Stimulated activated CD4-positive, alpha-beta T cell treated with anti-CD3 and anti-CD28 coated beads, TNF-alpha, amount 100 ng/mL, for 24 hours (primary cell): Measurements from ENCODE around the gene WDR7.
A peak's percentile ranks its signal among the peaks of the same experiment; 100 is the strongest.

ENCODE experiments used
- DNase-seq, 3 experiments: peaks; one replicate each; pipeline ENCODE4 v3.0.0-alpha.2; 2020; ENCODE audit warnings: low read depth in 3 of 3

WDR7 gene

DNA sequence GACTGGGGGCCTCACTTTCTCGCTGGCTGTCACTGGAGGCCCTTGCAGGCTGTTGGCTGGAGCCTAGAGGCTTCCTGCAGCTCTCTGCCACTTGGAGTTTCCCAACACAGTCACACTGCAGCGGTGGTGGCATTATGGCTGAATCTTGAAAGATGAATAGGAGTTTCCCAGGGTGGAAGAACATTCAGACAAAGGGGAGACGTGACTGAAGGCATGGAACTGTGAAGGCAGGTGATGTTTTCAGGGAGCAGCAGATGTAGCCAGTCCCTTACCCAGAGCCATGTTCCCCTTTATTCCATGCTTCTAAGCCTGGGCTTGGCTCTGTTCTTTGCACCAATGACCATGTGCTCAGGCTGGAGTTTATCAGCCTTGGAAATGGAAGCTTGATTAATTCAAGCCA is 389.0 kb downstream of the WDR7 start:
- no peak for DNase-seq

DNA sequence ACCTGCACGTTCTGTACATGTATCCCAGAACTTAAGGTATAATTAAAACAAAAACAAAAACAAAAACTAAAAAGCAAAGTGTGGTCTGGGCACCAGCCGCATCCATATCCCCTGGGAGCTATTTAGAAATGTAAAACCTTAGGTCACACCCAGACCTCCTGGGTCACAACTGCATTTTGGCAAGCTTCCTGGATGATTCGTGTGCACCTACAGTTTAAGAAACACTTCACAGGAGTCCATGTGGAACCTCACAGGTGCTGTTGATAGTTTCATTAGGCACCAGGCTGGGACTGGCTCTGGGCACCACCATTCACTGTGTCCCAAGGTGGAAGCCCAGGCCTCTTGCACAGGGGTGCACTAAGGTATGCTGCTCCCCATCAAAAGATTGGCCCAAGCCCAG is 392.1 kb downstream of the WDR7 start:
- DNase-seq = no peak

DNA sequence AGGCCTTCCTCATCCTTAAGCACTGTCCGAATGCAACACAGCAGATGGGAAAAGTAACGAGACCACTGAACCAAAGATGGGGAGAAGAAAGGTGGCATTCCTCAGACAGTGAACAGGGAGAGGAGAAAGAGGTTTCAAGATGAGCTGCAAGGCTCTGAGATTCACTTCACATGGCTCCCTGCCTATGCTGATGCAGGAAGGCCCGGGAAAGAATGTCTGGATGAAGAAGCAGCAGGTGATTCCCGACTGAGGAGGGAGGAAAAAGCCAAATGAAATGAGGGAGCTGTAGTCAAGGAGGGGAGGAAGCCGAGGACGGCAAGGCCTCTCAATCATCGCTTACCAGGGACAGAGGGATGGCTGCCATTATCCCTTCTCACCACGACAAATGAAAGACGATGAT is 397.2 kb downstream of the WDR7 start:
- DNase-seq = no peak

DNA sequence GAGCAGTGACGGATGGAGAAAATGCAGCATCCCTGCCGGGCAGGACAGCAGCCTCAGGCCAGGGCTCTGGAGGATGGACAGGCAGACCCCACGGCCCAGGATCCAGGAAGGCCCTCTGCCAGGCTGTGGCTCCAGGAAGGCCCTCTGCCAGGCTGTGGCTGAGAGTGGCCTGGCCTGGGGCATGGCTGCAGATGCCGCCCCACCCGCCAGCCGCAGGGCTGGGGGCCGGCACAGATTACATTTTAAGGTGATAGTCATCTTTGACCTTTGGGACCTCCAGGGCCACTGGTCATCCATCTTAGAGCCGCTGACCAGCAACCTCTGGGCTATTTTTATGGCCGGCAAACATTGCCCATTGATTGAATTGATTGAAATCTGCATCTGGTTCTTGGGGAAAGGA is 397.7 kb downstream of the WDR7 start:
- DNase-seq = no peak

DNA sequence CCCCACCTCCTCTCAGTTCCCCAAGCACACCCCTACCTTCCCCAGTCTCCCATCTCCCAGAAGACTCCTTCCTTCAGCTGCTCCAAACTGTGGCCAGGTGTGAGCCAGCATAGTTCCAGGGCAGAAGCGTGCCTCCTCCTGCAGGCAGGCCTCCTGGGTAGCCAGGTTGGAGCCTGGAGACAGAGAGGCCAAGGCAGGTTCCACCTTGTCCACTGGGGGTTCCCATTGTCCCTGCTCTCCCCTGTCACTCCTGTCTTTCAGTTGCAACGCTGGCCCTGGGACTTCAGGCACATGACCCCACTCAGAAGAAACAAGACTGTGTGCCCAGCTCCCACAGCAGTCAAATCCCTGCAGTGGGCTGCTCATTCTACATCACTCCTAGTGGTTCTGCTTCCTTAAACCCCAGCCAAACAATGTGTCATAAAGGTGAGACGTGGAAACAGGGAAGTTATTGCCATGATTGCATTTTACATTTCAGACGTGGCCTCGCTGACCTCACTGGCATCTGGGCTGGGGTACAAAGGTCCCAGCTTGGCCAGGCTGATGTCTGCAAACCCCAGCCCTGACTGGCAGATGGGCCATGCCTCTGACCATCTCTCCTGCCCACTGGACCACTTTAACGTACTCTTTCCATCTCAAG is 399.3 kb downstream of the WDR7 start:
- DNase-seq = no peak

DNA sequence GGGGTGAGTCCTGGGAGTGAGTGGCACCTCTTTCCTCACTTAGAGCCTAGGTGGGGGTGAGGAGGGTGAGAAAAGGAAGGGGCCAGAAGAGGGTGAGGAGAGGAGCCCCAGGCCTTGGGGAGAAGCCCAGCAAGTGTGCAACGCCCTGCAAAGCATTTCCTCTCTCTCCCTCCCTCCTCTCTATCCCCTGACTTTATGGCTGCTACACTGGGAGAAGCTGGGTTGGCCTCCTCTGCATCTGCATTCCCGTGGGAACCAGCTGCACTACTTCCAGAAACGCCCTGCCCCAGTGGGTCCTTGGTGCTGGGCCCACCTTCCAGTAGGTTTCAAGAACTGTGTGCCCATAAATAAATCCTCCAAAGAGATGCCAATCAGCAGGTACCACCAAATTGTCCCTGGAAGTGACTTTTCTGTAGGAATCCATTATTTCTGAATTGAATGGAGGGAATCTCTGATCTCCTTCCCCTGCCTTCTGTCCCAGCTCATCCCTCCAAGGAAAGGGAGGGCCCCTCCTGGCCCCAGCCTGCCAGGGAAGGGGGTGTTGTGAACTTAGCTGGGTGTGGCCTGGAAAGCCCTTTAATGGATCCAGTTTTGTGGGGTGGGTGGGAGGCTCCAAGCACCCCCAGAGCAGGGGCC is 400.0 kb downstream of the WDR7 start:
- DNase-seq = no peak

DNA sequence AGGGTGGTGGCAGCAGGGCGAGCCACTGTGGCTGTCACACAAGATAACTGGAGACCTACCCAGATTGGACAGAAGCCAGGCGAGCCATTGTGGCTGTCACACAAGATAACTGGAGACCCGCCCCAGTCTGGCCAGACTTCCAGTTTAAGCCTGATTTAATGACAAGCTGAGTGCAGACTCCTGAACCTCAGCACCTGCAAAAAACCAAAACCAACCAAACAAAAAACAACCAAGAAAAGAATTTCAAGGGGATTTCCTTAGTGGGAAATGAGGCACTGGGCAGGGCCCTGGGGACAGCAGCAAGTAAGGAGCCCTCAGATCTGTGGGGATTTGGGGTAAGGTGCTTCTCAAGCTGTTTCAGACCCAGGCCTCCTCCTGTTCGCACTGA is 400.5 kb downstream of the WDR7 start:
- DNase-seq = no peak

DNA sequence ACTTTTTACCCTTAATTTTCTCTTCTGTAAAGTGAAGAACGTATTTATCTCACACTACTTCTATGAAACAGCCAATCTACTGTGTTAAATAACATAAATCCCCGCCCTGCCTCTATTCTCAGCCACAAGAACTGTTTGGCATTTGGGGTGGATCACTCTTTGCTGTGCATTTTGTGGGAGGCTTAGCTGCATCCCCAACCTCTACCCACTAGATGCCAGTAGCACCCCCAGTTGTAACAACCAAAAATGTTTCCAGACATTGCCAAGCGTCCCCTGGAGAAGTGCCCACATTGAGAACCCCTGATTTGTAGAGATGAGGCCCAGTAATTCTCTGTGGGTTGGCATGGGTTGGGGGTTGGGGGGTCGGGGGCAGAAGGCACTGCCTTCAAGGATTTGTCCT is 401.0 kb downstream of the WDR7 start:
- no peak for DNase-seq

DNA sequence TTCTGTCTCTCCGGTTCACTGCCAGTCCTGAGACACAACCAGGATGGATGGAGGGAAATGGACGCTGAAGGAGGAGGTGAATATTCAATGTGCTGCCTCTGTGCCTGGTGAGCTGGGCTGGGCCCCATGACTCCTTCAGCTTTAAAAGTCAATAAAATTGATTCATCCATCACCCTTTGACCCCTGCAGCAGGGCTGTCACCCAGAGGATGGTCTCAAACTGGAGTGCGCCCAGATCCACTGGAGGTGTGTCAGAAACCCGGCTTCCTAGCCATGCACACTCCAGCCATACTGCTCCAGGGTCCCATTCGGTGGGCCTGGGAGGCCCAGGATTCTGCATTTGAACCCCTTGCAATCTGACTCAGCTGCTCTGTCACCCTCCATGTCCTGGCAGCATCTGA is 401.6 kb downstream of the WDR7 start:
- no peak for DNase-seq

DNA sequence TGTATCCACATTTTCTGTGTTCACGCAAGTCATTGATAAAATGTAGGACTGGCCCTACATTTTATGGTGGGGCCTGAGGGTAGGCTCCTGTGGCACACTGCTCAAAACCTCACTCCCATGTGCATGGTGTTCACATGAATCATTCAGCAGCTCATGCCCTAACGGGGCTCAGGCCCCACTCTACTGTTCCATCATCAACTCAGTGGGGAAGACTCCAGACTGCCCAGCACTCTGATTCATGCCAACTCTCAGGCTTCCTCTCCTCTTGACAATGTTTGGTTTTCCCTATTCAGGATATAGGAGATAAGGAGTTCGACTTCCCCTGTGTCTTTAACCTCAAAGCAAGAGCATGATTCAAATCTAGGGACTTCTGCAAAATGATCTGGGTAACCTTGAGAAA is 403.7 kb downstream of the WDR7 start:
- DNase-seq = no peak

DNA sequence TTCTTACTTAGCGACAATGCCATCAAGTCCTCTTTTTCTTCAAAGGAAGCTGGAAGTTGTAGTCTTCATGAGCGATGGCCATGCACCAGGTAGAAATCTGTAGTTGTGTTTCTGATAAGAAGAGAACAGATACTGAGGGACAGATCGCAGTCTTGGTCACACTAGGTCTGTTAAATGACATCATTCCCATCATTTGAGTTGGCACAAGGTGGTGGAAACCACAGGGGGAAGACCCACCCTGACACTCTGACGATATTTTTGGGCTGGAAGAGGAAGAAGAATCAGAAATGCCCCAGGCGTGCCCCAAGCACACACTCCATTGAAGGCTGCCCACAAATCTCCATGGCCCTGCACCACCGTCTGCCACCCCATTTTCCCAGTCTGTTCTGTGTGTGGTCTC is 406.7 kb downstream of the WDR7 start:
- no peak for DNase-seq

DNA sequence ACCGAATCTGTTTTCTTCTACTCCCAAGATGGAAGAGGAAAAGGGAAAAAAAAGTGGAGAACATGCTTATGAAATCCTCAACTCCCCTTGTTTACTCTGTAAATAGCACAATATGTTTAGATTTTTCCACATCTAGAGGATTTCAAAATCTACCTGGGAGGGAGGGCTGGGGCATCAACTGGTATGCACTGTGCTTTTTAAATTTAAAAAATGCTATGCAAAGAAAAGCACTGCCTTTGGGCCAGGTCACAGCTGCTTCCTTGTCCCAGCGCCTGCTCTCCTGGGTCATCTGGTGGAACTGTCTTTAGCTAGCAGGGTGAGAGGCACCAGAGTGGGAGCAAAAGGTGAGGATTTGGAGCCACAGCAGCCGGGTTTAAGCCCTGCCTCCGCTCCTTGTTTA is 407.6 kb downstream of the WDR7 start:
- no peak for DNase-seq

DNA sequence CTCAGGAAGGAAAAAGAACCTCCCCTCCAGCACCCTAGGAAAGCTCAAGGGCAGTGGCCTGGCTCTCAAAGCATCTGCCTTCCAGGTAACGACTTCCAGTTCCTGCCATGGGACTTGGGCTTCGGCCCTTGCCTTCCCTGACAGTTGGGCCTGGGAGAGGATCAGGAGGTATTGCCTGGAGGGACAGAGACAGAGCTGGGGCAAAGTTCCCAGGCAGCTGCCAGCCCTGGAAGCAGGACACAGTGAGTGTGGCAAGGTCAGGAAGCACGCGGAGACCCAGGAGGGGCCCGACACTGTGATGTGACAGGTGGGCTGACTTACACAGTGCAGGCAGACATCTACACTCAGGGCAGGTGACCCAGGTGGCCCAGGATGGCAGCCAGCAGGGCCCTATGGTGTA is 408.2 kb downstream of the WDR7 start:
- DNase-seq = no peak

DNA sequence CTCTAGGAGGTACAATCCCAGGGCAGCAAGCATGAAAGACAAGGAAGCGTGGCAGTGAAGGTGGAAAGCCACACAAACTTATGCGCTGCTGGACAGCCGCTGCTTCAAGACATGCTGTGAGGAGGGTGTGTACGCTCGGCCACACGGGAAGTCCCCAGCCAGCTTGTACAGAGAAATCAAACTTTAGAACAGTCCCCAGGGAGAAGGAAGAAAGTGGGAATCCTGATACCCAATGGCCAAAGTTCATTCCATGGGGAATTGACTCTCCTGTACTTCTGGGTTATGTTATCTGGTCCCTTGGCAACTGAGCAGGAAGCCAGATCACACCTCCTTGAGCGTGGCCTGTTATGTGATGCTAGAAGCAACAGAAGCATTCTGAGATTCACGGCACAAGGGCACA is 409.7 kb downstream of the WDR7 start:
- no peak for DNase-seq

DNA sequence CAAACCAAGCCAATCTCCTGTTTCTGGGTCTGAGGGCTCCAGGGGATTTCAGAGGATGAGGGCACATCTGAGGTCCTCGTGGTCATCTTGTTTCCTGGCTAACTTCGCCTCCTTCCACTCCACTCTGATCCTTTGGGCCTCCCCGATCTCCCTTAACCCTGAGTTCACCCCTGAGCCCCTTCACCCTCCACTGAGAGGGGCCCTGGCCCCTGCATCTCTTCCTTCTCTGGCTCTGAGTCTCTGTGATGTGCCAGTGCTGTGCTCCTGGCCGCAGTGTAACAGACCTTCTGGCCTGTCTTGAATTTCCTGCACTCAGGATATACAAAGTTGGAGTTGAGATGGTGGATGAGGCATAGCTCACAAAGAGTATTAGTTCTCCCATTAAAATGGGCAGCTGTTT is 411.0 kb downstream of the WDR7 start:
- DNase-seq = no peak

DNA sequence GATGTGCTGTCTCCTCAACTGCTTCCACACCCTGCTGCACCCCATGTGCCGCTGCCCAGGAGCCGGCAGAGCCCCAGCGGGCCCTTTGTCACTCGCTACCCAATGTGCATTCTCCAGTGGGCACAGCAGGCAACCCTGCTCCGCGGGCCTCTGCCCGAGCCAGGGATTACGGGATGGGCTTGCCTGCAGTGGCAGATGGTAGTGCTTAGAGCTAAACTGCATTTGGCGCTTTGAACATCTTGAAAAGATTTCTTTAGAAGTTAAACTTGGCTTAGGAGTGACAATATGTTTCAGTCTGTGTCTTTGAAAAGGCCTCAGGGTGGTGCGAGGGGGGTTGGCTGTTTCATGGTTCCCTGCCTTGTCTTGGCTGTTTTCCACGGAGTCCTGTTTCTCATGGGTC is 411.7 kb downstream of the WDR7 start:
- no peak for DNase-seq

DNA sequence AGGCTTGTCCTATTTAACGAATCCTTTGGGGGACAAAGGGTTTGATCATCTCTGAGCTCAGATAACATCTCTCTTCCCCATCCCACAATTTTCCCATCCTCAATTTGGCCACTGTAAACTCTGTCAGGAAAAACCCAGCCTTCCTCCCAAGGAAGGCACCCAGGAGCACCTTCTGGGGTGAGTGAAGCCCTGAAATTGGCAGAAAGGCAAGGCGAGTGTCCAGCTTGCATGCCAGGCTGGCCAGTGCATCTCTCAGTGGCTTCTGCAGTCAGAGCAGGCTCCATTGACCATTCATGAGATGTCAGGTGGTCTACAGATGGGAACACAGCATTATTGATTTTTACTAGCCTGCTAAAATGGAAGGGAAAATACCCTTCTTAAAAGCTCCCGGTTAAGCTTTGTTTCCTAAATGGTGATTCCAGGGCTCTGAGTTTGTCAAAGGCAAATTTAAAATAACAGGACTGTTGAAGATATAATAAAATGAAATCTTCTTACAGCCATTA is 412.5 kb downstream of the WDR7 start:
- DNase-seq = no peak

DNA sequence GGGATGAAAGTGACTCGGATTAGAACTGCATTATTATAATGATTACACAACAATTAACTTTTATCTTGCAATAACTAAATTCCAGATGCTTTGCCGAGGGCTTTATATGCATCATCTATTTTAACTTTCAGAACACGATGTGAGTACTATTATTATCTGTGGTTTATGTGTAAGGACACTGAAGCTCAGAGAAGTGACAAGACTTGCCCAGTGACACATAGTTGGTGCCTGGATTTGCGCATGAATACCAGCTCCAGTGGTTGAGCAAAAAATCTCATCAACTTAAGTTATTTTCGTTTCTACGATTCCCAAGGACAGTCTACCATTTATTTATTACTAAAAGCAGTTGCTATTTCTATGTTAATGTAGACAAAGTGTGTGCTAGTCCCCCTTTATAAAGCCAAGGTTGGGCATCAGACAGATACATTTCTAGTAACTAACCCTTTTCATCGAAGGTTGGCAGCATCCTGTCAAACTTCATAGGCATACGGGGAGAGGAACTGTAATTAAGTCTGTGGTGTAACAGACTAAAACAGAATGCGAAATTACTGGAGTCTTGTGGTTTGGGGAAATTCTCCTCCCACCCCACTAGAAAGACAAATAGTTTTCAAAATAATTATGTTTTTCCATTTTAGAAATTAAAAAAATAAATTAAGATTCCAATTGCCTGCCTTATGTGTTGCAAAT is 422.5 kb downstream of the WDR7 start:
- no peak for DNase-seq

DNA sequence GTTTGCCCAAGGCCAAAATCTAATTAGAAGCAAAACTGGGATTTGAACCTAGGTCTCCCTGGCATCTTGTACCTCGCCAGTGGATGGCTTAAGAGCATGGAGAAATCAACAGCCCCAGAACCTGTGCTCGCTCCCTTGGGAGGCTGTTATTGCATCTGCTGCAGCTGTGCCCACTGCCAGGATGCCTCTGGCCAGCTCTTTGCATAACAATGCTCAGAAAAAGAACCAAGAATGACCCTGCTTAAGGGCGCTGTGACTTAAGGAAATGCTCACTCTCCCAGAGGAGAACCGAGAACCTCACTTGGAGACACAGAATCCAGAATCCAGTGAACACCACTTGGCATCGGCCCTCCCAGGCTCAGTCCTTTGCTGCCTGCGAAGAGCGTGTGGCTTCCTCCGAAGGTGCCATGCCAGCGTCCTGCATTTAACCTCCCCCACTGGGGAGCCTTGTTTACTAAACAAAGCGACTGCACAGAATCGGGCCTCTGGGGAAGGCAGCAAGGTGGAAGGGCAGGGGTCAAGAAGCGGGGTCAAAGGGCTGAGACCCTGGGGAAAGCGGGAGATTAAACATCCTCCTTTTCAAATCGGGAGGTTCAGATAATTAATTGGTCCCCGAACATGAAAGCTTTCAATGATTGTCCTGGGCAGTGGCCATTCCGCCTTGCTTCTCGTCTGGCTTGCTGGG is 424.7 kb downstream of the WDR7 start:
- DNase-seq = no peak

DNA sequence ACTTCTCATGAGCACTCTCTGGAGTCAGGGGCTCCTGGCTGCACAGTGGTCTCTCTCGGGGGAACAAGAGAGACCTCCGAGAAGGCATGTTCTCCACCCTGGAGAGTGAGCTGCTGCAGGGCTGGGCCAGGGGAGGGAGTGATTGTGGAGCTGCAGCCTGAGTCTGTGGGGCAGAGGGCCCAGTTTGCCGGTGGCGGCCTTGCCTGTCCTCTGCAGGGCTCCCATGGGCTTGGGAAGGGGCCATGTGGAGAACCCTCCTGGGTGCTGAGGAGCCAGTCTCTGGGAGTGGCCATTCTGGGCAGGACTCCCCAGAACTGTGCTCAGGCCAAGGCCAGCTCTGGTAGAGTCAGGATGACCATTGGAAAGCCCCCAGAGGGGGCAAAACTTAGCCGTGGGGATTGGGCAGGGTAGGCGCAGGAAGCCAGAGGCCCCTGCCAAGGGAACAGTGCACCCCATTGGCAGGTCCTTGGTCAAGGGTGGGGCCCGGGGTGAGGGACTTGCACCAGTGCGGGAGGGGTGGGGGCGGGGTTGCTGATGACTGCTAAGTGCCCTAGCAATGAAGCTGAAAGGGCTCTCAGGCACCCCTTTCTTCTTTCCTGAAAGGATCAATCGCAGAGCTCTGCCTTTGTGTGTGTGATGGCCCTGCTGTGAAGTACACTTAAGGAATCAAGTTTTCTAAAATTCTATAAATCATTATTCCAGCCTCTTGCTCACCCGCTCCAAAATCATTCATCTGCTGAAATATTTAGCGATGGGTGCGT is 426.0 kb downstream of the WDR7 start:
- no peak for DNase-seq

DNA sequence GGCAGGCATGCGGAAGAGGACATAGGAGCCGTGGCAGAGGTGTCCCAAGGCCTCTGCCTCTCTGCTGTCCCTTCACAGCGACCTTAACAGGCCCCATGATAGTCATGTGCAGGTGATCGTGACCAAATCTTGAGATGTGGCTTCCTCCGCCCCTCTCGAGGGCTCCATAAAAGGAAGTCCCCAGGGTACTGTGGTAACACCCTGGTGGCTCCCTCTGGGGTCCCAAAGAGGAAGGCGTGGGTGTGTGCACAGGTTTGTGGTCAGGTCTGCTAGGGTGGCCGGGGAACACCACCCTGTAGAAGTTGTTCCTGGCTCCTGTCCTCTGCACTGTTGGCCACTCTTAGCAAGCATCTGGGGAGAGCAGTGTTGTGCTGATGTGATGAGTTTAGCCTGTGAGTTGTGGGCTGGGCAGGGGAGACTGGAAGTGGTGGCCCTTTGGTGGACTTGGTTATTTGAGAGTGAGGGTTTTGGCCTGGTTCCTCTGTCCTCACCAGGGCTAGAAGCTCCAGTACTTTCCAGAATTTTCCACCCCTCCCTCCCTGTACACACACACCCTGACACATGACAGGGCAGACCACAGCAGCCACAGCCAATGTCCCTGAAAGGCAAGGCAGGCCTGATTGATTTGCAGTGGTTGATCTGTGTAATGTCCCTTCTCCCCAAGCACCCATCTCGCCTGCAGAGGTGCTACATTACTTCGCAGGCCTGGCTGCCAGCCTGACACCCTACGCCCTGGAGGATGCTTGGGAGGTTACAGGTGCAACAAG is 426.8 kb downstream of the WDR7 start:
- peak in 1 of 3 experiments; percentile 2 for DNase-seq
